HepG2 (cell line): ENCODE results near the gene ELMOD3. TPM values are rescaled to one million over a fixed set of nuclear protein-coding genes. Genes with fewer than 3 reads are reported as not detected.

Source experiments
- ATAC-seq: fragments of 200-7000 bp; cut with Tn5 transposase; 3 replicates; pipeline ENCODE4 v1.9.1; 2020; ENCODE audit warnings: mild to moderate bottlenecking, moderate library complexity
- BruUV-seq: library from RNA; stranded (reverse); fragments of 400-500 nt; replicated peaks from 2 replicates; lab custom pipeline; 2021; lab: Mats Ljungman, UMichigan
- CTCF ChIA-PET: fragments of 300-600 bp; formaldehyde crosslinking; extraction: SDS; loops from one replicate; lab custom pipeline; 2021; ENCODE audit warnings: low total read pairs, inconsistent platforms, low intra/inter-chr PET ratio; lab: Yijun Ruan, JAX
- POLR2A ChIA-PET: fragments of 350-600 bp; sonication (Branson Sonifier 250); formaldehyde crosslinking; loops from one replicate; lab custom pipeline; 2020; ENCODE audit warnings: antibody characterized with exemption, inconsistent platforms; lab: Yijun Ruan, JAX
- DNase-seq: peaks from one replicate; pipeline ENCODE4 v3.0.0-alpha.2; 2015; ENCODE audit warnings: low spot score
- FAIRE-seq: peaks from 3 replicates; lab custom pipeline; 2011; peaks lifted over from hg19 to GRCh38; lab: Jason Lieb, UNC
- H2AFZ ChIP-seq: one replicate; pipeline ENCODE4 v1.6.1; 2011; ENCODE audit warnings: low read length, inconsistent platforms
- H3K27ac ChIP-seq: fragments of 300-600 bp; 3 replicates; pipeline ENCODE4 v1.8.0; 2011; ENCODE audit warnings: mixed run types, mild to moderate bottlenecking, mixed read lengths, low read length, inconsistent platforms; ENCODE audit not compliant: insufficient read depth; ENCODE audit errors: extremely low read length
- H3K27me3 ChIP-seq, 2 experiments: fragments of 200-600 bp in 1 of 2; 2 replicates in 1 of 2; 3 replicates in 1 of 2; pipeline versions ENCODE4 v1.6.0 to v1.8.0; 2011; ENCODE audit warnings: low read length in 2 of 2, mild to moderate bottlenecking in 2 of 2, moderate library complexity in 2 of 2, inconsistent platforms in 1 of 2; ENCODE audit not compliant: insufficient read depth in 2 of 2, control insufficient read depth in 1 of 2
- H3K36me3 ChIP-seq, 2 experiments: fragments of 200-600 bp in 1 of 2; replicated peaks in 1 of 2; 2 replicates in 1 of 2; 3 replicates in 1 of 2; pipeline versions ENCODE4 v1.5.1 to v1.8.0; 2011; ENCODE audit warnings: low read length in 2 of 2, inconsistent platforms in 1 of 2; ENCODE audit not compliant: insufficient read depth in 2 of 2, control insufficient read depth in 1 of 2
- H3K4me1 ChIP-seq: 2 replicates; pipeline ENCODE4 v1.5.1; 2012; ENCODE audit warnings: low read length, inconsistent platforms; ENCODE audit not compliant: insufficient read depth
- H3K4me2 ChIP-seq: 2 replicates; pipeline ENCODE4 v1.6.0; 2011; ENCODE audit warnings: low read depth, low read length, inconsistent platforms
- H3K4me3 ChIP-seq, 3 experiments: fragments of 200-600 bp in 1 of 3; sonication (generic), shearing (Covaris generic) in 1 of 3; replicated peaks in 1 of 3; 2 replicates each; pipeline ENCODE4 v1.5.1; 2011 to 2016; ENCODE audit warnings: low read length in 3 of 3, inconsistent platforms in 2 of 3, low read depth in 2 of 3, mild to moderate bottlenecking in 2 of 3, control low read depth in 1 of 3, mixed read lengths in 1 of 3; ENCODE audit not compliant: insufficient read depth in 1 of 3
- H3K79me2 ChIP-seq: one replicate; pipeline ENCODE4 v1.6.1; 2011; ENCODE audit warnings: low read length, inconsistent platforms; ENCODE audit not compliant: insufficient read depth
- H3K9ac ChIP-seq: 2 replicates; pipeline ENCODE4 v1.6.0; 2011; ENCODE audit warnings: mild to moderate bottlenecking, low read depth, low read length, inconsistent platforms; ENCODE audit not compliant: insufficient read depth
- H3K9me3 ChIP-seq: 2 replicates; pipeline ENCODE4 v1.5.1; 2012; ENCODE audit warnings: mild to moderate bottlenecking, low read length
- H4K20me1 ChIP-seq: 2 replicates; pipeline ENCODE4 v1.6.0; 2011; ENCODE audit warnings: inconsistent platforms, mild to moderate bottlenecking, low read length, moderate library complexity; ENCODE audit not compliant: insufficient read depth
- POLR2AphosphoS5 ChIP-seq: IDR thresholded peaks from 2 replicates; pipeline ENCODE4 v1.6.1; 2012; ENCODE audit warnings: low read depth, low read length
- POLR2G ChIP-seq: fragments of 200-400 bp; formaldehyde crosslinking; IDR thresholded peaks from 2 replicates; pipeline ENCODE4 v1.6.1; 2018; ENCODE audit warnings: mild to moderate bottlenecking, low read depth, low read length, moderate library complexity
- STAT6 ChIP-seq: sonication (generic); formaldehyde crosslinking; IDR thresholded peaks from 2 replicates; pipeline ENCODE4 v1.4.0; 2020; ENCODE audit warnings: missing genetic modification reagents, mild to moderate bottlenecking, borderline replicate concordance
- TAF1 ChIP-seq: sonication (generic); formaldehyde crosslinking; IDR thresholded peaks from 2 replicates; pipeline ENCODE4 v1.4.0; 2020; ENCODE audit warnings: missing genetic modification reagents
- WGBS: methylation state at CpG from one replicate; pipeline ENCODE4 v1.1.6; 2017; ENCODE audit warnings: low lambda C conversion rate; 5-methylcytosine and 5-hydroxymethylcytosine counted together
- in situ Hi-C: cut with HindIII; loops from 2 replicates; pipeline ENCODE4 v1.10.0; 2017; ENCODE audit warnings: low pct_unique_long_range_greater_than_20kb; ENCODE audit not compliant: extremely low pct_ligation_motif_present
- intact Hi-C: fragments of 100-400 bp; cut with micrococcal nuclease; formaldehyde crosslinking; loops from one replicate; pipeline ENCODE4 v1.10.0; 2022; ENCODE audit not compliant: unreplicated experiment
- polyA plus RNA-seq, 8 experiments: library from polyadenylated mRNA; depleted of rRNA in 3 of 8; stranded (reverse) in 7 of 8; unstranded in 1 of 8; fragments of >200 nt; fragmentation: Illumina TruSeq in 4 of 8; extraction: Trizol in 4 of 8; gene quantifications; 2 replicates each; pipeline versions ENCODE4 v1.2.1 to v1.2.3, GENCODE V29; 2011 to 2016; ENCODE audit warnings: low read depth in 4 of 8, missing spikeins in 1 of 8, mixed read lengths in 1 of 8; ENCODE audit not compliant: insufficient read depth in 1 of 8
- total RNA-seq, 5 experiments: library from RNA; depleted of rRNA; stranded (reverse); fragments of >200 nt; fragmentation: Illumina TruSeq; extraction: Trizol; gene quantifications; 2 replicates each; pipeline ENCODE4 v1.2.3, GENCODE V29; 2016; ENCODE audit warnings: low read depth in 1 of 5

Gene ELMOD3
- total and polyA plus RNA-seq, 2 of the 13 experiments (the other 11 are each of a cell fraction or from before 2014, with no cell fraction given) = 13.3 to 19.5 TPM

- ChIA-PET CTCF (no interaction called here), POLR2A (interaction anchor here (0.6 to 5.5 kb wide), 5 partner anchors 10 to 297 kb away, joined by 3 to 25 read pairs (median 7); partner anchors contain the start of genes ELMOD3 and RETSAT)
- Histone ChIP-seq H3K79me2 (peaks cover 67% of the 10 kb centered on the region), H3K4me1 (peaks cover 62% of the 10 kb centered on the region), H3K9me3 (no peaks in the 10 kb centered on the region), H2AFZ (no peak overlapping the region), H3K36me3 (peaks cover 28 to 79% of the 10 kb centered on the region in 2 experiments), H3K4me3 (no peak overlapping the region), H3K27ac (peak overlapping the region; percentile 9), H4K20me1 (peaks cover 25% of the 10 kb centered on the region), H3K9ac (no peak overlapping the region), H3K27me3 (no peaks in the 10 kb centered on the region), H3K4me2 (no peak overlapping the region)
- intact Hi-C loops (no loop called here), in situ Hi-C loops (no loop called here)
- TF ChIP-seq TAF1 (CRISPR knock-in tag) (0 out of 2 replicates have a peak, but pooled peaks have one; percentile 21), STAT6 (no peak), POLR2G (0 out of 2 replicates have a peak, but pooled peaks have one; percentile 26), POLR2AphosphoS5 (0 out of 2 replicates have a peak, but pooled peaks have one; percentile 32)
- ATAC-seq (no peak), DNase-seq (no peak), FAIRE-seq (no peak)
- BruUV-seq = no TSS peak
- WGBS = 98% methylated on average over 4 of the region's 4 CpGs
Observed at GRCh38 chr2:85319796-85320195, 34.8 kb upstream of the ELMOD3 start.
